Measurements from ENCODE around the gene C16orf90. TPM values are rescaled to one million over a fixed set of nuclear protein-coding genes. Genes with fewer than 3 reads are reported as not detected.

C16orf90 gene
- total RNA-seq, 1 donor from 2014 or later: not detected

- Histone ChIP-seq H3K9me3 (ENCODE audit: insufficient read depth, low read depth, low read length) (no peaks in the 10 kb centered on the region), H3K36me3 (ENCODE audit: insufficient read depth, low read length) (peaks cover 18% of the 10 kb centered on the region), H4K20me1 (ENCODE audit: insufficient read depth, low read length) (peaks cover 55% of the 10 kb centered on the region), H3K27ac (ENCODE audit: low read depth, low read length) (no peak overlapping the region), H3K9ac (ENCODE audit: low read length) (no peak overlapping the region), H3K79me2 (ENCODE audit: insufficient read depth, low read length) (peaks cover 24% of the 10 kb centered on the region), H2AFZ (ENCODE audit: low read depth, low read length) (no peak overlapping the region), H3K4me3 (ENCODE audit: insufficient read depth, low read depth, low read length) (no peak overlapping the region), H3K27me3 (ENCODE audit: insufficient read depth, low read length) (no peaks in the 10 kb centered on the region), H3K4me2 (ENCODE audit: low read length) (no peak overlapping the region), H3K4me1 (ENCODE audit: insufficient read depth, low read length) (peaks cover 5% of the 10 kb centered on the region)
- Mint-ChIP-seq H3K4me3 (ENCODE audit: unreplicated experiment) (peak overlapping the region; percentile 20), H3K36me3 (ENCODE audit: low read depth, unreplicated experiment) (peaks cover 34% of the 10 kb centered on the region), H3K27ac (ENCODE audit: unreplicated experiment) (peak overlapping the region; percentile 41), H3K4me1 (ENCODE audit: low read depth, unreplicated experiment) (peaks cover 15% of the 10 kb centered on the region), H3K9me3 (ENCODE audit: unreplicated experiment) (peaks cover 4% of the 10 kb centered on the region), H3K27me3 (ENCODE audit: low read depth, unreplicated experiment) (no peaks in the 10 kb centered on the region)
- TF ChIP-seq, protein P1, sequence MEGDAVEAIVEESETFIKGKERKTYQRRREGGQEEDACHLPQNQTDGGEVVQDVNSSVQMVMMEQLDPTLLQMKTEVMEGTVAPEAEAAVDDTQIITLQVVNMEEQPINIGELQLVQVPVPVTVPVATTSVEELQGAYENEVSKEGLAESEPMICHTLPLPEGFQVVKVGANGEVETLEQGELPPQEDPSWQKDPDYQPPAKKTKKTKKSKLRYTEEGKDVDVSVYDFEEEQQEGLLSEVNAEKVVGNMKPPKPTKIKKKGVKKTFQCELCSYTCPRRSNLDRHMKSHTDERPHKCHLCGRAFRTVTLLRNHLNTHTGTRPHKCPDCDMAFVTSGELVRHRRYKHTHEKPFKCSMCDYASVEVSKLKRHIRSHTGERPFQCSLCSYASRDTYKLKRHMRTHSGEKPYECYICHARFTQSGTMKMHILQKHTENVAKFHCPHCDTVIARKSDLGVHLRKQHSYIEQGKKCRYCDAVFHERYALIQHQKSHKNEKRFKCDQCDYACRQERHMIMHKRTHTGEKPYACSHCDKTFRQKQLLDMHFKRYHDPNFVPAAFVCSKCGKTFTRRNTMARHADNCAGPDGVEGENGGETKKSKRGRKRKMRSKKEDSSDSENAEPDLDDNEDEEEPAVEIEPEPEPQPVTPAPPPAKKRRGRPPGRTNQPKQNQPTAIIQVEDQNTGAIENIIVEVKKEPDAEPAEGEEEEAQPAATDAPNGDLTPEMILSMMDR (IDR thresholded peaks at IDR 0.05; ENCODE audit: insufficient read depth, low read depth, low read length): no peak
- TF ChIP-seq EZH2 (IDR thresholded peaks at IDR 0.05; ENCODE audit: insufficient read depth, low read length): no peak
- DNase-seq (ENCODE audit: low read depth) (no peak), FAIRE-seq (no peak)
Observed at GRCh38 chr16:3481696-3482658, 13.3 kb downstream of the C16orf90 start.

DNA sequence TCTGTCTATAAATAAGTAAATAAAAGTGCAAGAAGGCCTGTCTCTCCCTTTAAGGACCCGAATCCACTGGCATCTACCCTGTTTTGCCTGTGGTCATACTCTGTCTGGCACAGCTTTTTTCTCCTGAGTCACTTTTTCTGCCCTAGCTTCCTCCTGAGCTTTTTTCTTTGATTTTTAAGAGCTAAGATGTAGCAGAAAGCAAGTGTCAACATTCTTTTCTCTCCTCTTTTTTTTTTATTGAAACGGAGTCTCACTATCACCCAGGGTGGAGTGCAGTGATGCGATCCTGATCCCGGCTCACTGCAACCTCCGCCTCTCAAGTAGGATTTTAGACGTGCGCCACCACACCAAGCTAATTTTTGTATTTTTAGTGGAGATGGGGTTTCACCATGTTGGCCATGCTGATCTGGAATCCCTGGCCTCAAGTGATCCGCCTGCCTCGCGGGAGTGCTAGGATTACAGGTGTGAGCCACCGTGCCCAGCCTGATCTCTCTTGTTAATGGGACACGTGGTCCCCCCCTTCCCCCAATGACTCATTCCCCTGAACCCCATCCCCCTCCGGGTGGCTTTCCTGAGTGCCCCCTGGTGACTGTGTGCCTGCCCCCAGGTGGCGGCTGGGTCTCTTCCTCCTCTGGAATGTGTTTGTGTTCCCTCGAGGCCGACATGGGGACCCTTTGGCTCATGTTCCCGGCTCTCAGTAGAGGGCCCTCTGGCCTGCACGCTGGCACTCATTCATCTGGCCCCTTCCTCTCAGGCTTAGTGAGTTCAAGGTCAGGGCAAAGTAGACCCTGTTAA is 14.2 kb downstream of the C16orf90 start:
- peaks cover 4% of the 10 kb centered on the region for H3K9me3 Mint-ChIP-seq (ENCODE audit: unreplicated experiment)
- peaks cover 15% of the 10 kb centered on the region for H3K4me1 Mint-ChIP-seq (ENCODE audit: low read depth, unreplicated experiment)
- Histone ChIP-seq H3K79me2 (ENCODE audit: insufficient read depth, low read length) (peaks cover 30% of the 10 kb centered on the region), H3K36me3 (ENCODE audit: insufficient read depth, low read length) (peaks cover 18% of the 10 kb centered on the region), H4K20me1 (ENCODE audit: insufficient read depth, low read length) (peaks cover 60% of the 10 kb centered on the region), H3K9me3 (ENCODE audit: insufficient read depth, low read depth, low read length) (no peaks in the 10 kb centered on the region), H3K27ac (ENCODE audit: low read depth, low read length) (no peak overlapping the region), H3K4me3 (ENCODE audit: insufficient read depth, low read depth, low read length) (no peak overlapping the region), H3K27me3 (ENCODE audit: insufficient read depth, low read length) (no peaks in the 10 kb centered on the region), H3K4me1 (ENCODE audit: insufficient read depth, low read length) (peaks cover 5% of the 10 kb centered on the region), H3K9ac (ENCODE audit: low read length) (no peak overlapping the region), H3K4me2 (ENCODE audit: low read length) (no peak overlapping the region), H2AFZ (ENCODE audit: low read depth, low read length) (no peak overlapping the region)
- no peak for FAIRE-seq
- no peak overlapping the region for H3K4me3 Mint-ChIP-seq (ENCODE audit: unreplicated experiment)
- no peak for DNase-seq (ENCODE audit: low read depth)
- H3K27me3 Mint-ChIP-seq (ENCODE audit: low read depth, unreplicated experiment): no peaks in the 10 kb centered on the region
- peaks cover 31% of the 10 kb centered on the region for H3K36me3 Mint-ChIP-seq (ENCODE audit: low read depth, unreplicated experiment)
- TF ChIP-seq, protein P1 (IDR thresholded peaks at IDR 0.05; ENCODE audit: insufficient read depth, low read depth, low read length): no peak
- TF ChIP-seq EZH2 (IDR thresholded peaks at IDR 0.05; ENCODE audit: insufficient read depth, low read length): no peak
- peak overlapping the region; percentile 41 for H3K27ac Mint-ChIP-seq (ENCODE audit: unreplicated experiment)

Measured in astrocyte (in vitro differentiated cells and primary cell).